ENCODE results near the gene PDE4A.
"Not testable (repeated sequence)": the region's sequence is repeated elsewhere in the genome, so short reads cannot be mapped to it uniquely, and the experiment has no call there.

Gene PDE4A

DNA sequence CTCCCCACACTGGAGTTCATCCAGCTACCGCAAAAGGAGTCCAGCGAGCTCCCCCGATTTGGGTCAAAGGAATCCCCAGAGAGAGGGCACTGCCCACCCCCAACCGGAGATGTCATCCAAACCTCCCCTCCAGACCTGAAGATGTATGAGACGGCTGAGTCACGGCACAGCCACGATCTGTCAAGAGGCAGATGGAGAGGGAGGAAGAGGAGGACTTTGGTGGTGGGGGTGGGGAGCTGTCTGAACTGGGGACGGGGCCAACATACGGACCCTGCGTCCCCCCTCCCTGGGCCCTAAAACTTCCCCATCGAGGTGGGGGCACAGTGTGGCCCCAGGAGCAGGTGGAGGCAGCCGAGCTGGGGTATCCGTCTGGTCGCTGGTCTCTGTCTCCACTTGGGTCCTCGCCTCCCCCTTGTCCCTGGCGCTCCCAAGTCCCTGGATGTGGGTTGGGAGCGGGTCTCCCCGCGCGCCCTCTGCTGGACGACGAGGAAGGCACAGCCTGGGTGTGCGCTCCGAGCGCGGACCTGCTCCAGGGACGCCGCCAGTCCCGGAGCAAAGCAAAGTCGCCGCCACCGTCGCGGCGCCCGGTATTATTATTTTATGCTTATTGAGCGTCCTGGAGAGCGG is 3.8 kb downstream of the PDE4A start:
- DNase-seq (ENCODE audit: low spot score): peak; percentile 58

DNA sequence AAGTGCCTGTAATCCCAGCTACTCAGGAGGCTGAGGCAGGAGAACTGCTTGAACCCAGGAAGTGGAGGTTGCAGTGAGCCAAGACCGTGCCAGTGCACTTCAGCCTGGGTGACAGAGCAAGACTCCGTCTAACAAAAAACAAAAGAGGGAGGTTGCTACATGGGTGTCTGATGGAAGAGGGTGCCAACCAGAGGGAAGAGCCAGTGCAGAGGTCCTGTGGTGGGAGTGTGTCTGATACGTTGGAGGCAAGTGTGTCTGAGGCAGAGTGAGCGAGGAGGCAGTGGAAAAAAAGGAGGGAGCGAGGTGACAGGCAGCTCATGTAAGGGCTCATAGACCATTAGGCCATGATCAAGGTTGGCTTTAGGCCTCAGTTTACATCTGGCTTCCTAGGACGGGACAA is 6.8 kb downstream of the PDE4A start:
- no peak for DNase-seq (ENCODE audit: low spot score)

DNA sequence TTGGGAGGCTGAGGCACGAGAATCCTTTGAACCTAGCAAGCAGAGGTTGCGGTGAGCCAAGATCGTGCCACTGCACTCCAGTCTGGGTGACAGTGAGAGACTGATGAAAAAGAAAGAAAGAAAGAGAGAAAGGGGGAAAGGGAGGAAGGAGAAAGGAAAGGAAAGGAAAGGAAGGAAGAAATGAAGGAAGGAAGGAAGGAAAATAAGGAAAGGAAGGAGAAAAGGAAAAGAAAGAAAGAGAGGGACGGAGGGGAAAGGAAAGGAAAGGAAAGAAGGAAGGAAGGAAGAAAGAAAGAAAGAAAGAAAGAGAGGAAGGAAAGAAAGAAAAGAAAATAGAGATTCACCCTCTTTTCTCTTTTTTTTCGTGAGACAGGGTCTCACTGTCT is 8.7 kb downstream of the PDE4A start:
- no peak for DNase-seq (ENCODE audit: low spot score)

DNA sequence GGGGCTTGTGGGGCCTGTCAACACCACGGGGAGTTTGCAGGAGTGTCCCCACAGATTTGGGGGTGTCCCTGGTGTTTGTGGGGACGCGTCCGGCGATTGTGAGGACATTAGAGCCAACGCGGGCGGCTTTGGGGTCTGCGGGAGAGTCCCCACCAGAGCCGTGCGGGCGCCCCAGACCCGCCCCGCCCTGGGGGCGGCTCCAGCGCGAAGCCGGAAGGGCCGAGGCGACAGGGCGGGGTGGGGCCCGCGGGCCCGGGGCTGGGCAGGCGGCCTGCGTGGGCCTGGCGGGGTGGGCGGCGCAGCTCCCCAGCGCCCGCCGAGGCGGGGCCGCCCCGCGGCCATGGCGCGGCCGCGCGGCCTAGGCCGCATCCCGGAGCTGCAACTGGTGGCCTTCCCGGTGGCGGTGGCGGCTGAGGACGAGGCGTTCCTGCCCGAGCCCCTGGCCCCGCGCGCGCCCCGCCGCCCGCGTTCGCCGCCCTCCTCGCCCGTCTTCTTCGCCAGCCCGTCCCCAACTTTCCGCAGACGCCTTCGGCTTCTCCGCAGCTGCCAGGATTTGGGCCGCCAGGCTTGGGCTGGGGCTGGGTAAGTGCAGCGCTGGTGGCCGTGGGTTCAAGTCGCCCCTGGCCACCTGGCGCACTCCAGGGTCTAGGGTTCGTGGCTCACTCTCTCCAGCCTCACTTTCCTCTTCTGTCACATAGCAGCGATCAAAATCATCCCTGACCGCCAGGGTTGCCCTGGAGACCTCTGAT is 10.3 kb downstream of the PDE4A start:
- no peak for DNase-seq (ENCODE audit: low spot score)

DNA sequence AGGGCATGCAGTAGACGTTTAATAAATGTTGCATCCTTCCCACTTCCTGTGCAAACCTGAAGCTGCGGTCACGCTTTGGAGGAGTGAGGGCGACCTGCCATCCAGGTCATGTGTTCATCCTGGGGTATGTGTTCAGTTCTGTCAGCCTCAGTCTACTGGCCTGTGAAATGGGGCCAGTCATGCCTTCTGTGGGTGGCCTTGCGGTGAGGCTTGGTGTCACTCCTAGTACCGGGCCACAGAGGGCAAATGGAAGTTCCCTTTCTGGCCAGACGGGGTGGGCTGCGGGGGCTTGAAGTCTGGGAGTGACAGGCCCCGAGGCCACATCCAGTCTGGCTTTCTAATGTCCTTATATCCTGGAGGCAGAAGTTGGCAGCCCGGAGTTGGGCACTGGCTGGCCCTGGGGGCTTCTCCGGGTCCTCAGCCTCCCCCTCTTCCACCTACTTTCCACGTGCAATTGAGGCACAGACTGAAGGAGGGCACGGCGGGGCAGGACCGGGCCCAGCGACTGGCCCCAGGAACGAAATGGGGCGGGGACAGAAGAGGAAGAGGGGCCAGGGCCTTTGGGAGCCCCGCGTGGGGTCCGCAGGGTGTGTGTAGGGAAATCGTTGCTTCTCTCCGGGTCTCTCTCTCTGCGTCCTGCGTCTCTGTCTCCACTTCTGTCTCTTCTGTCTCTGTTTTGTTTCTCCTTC is 11.1 kb downstream of the PDE4A start:
- DNase-seq (ENCODE audit: low spot score): peak; percentile 42

DNA sequence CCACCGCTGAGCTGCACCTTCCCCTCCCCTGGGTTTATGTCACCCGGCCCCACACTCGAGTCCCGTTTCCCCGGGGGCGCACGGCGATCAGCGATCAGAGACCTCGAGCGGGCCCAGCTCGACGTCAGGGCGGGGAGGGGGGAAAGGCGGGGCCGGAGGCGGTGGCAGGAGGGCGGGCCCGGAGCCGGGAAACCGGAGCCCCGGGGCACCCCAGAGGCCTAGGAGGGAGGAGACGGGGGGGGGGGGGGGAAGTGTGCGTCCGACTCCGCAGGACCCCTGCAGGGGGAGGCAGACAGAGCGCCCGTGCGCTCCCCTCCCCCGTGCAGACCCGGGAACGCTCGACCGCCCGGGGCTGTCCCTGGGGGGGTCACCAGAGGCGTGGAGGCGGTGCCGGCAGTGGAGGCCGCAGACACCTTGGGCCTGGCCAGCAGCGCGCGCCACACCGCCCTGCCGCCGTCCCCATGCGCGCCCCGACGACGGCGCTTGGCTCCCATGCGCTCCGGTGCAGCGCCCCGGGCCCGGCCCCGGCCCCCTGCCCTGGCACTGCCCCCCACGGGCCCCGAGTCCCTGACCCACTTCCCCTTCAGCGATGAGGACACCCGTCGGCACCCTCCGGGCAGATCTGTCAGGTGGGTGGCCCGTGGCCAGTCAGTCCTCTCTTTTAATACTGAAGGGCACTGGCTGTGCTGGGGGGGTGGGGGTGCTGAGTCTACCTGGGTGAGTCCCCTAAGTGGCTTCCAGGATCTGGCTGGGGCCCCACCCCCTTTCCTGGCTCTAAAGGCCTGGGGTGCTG is 11.8 kb downstream of the PDE4A start:
- DNase-seq (ENCODE audit: low spot score): peak; percentile 61

DNA sequence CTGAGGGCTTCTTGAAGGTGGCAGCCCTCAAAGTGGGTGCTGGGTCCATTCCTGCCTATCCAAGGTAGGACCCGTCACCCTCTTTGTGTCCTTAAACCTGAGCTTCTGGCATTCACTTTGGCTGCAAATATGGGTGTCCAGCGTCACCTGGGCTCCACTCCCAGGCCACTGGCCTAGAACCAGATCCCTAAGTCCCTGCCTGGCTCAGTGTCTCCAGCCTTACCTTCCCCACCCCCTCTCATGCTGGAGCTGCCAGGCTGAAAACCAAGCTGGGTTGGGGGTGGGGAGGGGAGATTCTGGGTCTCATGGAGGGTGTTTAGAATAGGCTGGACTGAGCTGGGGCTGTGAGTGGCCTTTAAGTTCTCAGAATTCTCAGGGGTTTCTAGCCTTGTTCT is 12.4 kb downstream of the PDE4A start:
- DNase-seq (ENCODE audit: low spot score): no peak

DNA sequence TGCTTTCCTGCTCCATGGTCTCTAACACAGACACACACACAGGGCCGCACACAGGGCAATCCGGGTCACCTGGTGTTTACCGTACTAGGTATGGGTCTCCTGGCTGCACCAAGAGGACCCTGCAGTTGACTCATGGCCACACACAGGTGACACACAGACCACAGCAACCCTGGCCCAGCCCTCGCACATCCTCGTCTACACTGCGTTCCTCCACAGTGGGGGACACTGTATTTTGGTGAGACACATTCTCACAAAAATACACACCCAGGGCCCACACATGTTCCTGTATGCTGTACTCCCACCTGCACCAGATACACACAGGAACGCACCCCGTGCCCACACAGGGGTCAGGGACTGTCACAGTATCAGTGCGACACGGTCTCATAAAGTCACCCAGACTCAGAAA is 12.8 kb downstream of the PDE4A start:
- no peak for DNase-seq (ENCODE audit: low spot score)

DNA sequence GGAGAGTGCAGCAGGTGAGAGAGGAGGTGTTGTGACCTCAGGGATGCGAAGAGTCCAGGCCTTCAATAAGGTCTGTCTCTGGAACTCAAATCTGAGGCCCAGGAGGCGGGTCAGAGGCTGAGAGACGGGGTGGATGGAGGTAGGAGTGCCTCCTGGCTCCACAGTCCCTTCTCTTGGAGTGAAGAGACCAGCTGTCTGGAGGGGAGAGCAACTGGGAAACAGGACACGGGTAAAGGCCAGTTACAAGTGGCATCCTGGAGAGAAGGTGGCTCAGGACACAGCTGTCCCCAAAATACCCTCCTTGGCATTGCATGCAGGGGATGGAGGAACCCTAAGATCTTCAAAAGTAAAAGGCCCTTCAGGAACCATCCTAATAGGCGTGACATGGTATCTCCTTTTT is 19.2 kb downstream of the PDE4A start:
- DNase-seq (ENCODE audit: low spot score): no peak

DNA sequence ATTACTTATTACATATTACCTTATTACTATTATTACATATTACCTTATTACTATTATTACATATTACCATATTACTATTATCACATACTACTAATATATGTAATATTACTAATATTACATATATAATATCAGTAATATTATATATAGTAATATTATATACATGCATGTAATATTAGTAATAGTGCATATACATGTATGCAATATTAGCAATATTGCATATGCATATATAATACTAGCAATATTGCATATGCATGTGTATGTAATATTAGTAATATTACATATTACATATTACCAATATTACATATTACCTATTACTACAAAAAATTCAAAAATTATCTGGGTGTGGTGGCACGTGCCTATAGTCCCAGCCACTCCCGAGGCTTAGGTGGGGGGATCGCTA is 22.4 kb downstream of the PDE4A start:
- no peak for DNase-seq (ENCODE audit: low spot score)

DNA sequence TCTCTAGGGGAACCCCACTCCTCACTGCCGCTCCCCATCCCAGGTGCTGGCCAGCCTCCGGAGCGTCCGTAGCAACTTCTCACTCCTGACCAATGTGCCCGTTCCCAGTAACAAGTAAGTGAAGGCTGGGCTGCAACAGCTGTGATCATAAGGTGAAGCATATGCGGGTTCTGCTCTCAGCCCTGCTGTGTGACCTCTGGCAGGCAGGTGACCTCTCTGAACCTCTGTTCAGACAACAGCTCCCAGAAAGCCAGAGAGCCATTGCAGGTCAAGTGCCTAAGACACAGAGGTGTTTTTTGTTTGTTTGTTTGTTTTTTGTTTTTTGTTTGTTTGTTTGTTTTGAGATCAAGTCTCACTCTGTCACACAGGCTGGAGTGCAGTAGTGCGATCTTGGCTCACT is 28.7 kb downstream of the PDE4A start:
- DNase-seq (ENCODE audit: low spot score): no peak

DNA sequence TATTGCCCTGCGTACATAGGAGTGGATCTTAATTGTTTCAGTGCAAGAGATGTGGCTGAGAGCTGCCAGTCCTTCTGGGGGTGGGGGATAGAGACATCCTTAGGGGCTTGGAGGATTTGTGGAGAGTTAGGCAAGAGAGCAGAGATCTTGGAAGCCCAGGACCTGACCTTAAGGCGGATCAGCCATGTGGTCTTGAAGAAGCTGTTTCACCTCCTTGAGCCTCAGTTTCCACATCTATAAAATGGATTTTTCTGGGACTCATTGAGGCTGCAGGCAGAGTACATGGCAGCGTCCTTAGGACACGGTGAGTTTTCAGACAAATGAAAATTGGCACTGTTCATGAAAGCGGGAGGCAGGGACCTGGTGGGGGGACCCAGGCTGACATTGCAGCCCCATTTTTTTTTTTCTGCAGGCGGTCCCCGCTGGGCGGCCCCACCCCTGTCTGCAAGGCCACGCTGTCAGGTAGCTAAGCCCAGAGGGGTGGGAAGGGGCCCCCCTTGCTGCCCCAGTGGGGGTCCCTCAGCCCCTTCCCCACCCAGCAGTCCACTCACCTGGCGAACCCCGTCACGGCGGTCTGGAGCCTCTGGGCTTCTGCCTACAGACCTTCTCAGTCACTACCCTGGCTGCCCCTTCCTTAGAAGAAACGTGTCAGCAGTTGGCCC is 30.0 kb downstream of the PDE4A start:
- DNase-seq (ENCODE audit: low spot score): no peak

DNA sequence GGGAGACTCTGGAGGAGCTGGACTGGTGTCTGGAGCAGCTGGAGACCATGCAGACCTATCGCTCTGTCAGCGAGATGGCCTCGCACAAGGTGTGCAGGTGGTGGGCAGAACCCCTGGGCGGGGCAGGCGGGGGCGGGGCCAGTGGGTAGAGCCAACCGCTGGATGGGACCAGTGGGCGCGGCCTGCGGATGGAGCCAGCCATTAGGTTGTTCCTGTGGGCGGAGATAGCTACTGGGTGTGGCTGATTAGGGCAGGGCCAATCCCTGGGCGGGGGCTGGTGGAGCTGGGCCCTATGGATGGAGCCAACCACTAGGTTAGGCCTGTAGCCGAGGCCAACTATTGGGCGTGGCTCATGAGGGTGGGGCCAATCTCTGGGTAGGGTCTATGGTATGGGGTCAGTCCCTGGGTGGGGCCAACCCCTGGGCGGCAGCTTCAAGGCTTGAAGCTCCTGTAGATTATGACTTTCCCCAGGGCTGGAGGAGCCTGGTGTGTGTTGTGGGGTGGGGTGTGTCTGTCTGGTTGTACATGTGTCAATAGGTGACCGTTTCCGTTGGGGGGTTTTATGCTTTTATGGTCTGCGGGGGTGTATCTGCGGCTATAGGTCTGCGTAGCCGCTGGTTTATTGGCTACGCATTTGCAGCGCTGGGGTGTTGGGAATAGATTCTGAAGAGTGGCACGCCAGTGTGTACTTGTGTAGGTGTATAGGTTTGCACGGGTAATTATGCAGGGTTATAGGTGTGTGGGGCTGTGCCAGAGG is 30.7 kb downstream of the PDE4A start:
- DNase-seq (ENCODE audit: low spot score): no peak

DNA sequence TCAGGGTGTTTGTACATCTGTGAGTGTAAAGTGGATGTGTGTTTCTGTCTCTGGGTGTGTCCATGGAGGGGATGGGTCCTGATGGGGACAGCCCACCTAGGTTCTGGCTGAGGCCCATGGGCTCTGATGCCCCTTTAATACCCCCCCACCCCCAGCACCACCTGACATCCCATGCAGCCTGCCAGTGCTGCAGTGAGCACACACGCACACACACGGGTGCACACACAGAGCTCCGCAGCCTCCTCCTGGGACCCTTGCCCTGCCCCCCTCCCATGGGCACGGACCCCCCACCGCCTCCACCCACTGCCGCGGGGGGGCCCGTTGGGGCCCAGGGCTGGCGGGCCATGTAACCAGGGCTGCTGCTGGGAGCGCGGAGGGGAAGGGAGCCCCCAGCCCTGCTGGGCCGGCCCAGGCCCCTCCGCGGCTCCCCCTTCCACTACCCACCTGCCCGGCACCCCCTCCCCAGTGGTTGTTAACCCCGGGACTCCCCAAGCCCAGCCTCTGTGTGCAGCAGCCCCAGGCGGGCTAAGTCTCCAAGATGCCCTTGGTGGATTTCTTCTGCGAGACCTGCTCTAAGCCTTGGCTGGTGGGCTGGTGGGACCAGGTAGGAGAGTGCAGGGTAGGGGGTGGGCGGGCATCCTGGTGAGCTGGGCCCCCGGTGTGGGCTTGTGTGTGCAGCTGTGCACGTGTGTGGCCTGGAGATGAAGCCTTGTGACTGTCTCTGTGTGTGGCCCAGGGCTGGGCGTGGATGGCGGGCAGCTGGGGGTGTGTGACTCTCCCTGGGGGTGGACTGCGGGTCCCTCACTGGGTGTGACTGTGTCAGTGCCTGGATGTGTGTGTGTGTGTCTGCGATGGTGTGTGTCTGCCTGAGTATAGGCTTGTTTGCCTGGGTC is 32.6 kb downstream of the PDE4A start:
- no peak for DNase-seq (ENCODE audit: low spot score)

DNA sequence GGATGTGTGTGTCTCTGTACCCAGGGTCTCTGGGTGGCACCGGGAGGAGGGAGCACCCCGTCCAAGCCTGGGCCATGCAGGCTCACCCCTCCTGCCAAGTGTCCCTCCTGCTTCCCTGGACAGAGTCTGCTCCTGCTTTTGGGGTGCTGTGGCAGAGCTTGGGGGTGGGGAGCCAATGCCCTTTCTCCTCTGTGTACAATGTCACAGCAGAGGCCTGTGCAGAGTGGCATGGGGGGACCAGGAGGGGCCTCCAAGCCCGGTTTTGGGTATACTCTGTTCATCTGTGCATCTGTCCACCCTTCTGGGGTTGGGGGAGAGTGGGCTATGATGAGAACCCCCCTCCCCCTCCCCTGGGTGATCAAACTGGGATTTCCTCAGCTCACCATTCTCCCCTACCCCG is 33.5 kb downstream of the PDE4A start:
- no peak for DNase-seq (ENCODE audit: low spot score)

DNA sequence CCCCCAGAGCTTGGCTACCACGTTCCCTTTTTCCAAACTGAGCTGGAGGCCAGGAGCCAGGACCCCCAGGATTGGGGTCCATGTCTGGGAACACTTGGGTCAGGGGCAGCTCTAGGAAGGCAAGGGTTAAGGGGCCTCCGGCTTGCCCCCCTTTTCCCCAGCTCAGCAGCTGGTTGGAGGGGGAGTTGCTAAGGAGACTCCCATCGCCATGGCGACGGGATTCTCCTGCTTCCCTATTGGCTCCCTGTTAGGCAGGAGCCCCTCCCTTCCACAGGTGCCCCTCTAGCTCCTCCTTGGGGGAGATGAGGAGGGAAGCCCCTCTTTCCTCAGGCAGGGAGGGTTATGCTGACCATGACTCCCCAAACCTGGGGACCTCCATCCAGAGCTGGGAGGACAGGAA is 33.9 kb downstream of the PDE4A start:
- no peak for DNase-seq (ENCODE audit: low spot score)

DNA sequence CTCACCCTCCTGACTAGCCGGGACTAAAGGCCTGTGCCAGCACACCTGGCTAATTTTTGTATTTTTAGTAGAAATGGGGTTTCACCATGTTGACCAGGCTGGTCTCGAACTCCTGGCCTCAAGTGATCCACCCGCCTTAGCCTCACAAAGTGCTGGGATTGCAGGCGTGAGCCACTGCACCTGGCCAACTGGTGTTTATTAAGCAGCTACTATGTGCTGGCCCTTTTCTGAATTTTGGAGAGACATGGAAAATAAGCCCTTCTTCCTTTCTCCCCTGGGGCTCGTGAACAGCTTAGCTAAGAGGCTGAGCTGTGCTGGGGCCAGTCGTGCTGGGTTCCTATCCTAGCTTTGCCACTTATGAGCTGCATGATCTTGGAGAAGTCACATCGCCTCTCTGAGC is 38.4 kb downstream of the PDE4A start:
- DNase-seq (ENCODE audit: low spot score): not testable (repeated sequence)

DNA sequence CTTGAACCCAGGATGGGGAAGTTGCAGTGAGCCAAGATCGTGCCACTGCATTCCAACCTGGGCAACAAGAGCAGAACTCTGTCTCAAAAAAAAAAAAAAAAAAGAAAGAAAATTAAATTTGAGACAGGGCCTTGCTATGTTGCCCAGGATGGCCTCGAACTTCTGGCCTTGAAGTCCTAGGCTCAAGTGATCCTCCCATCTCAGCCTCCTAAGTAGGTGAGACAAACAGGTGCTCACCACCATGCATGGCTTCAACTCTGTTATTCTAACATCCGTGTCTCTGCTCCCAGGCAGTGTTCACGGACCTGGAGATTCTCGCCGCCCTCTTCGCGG is 40.3 kb downstream of the PDE4A start:
- DNase-seq (ENCODE audit: low spot score): no peak

DNA sequence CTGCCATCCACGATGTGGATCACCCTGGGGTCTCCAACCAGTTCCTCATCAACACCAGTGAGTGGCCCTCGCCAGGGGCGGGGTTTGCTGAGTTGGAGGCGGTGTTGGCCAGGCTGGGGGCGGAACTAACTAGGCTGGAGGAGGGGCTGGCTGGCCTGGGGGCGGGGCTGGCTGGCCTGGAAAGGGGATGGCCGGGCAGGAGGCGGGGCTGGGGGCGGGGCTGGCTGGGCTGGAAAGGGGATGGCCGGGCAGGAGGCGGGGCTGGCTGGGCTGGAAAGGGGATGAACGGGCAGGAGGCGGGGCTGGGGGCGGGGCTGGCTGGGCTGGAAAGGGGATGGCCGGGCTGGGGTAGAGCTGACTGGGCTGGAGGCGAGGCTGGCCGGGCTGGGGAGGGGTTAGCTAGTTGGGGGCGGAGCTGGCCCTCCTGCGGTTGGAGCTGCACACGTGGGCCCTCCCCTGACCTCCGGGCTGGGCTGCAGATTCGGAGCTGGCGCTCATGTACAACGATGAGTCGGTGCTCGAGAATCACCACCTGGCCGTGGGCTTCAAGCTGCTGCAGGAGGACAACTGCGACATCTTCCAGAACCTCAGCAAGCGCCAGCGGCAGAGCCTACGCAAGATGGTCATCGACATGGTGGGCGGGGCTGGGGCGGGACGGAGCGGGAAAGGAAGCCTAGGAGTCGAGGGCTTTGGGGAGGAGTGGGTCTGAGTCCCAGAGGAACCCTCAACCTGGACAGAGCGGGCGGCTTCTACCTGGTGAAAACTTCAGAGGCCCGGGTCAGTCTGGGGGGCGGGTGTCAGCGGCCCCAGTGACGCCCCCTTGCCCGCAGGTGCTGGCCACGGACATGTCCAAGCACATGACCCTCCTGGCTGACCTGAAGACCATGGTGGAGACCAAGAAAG is 41.0 kb downstream of the PDE4A start:
- peak; percentile 86 for DNase-seq (ENCODE audit: low spot score)
